MM.1S (cell line): ENCODE measurements around the gene TENT5C.

ENCODE experiments used
- DNase-seq: peaks from one replicate; pipeline ENCODE4 v3.0.0-alpha.2; 2015
- H2AFZ ChIP-seq: fragments of 300-600 bp; sonication (generic); 2 replicates; pipeline ENCODE4 v1.6.0; 2016; ENCODE audit warnings: antibody characterized with exemption, low read length
- H3F3A ChIP-seq: fragments of 300-600 bp; sonication (generic); 2 replicates; pipeline ENCODE4 v1.6.1; 2016; ENCODE audit warnings: mild to moderate bottlenecking, antibody characterized with exemption, low read length, moderate library complexity, mixed read lengths; ENCODE audit not compliant: insufficient read depth
- H3K27ac ChIP-seq: fragments of 300-600 bp; sonication (generic); 2 replicates; pipeline ENCODE4 v1.5.1; 2016; ENCODE audit warnings: mild to moderate bottlenecking, low read length
- H3K27me3 ChIP-seq: fragments of 300-600 bp; sonication (generic); replicated peaks from 2 replicates; pipeline ENCODE4 v1.6.0; 2016; ENCODE audit warnings: low read length; ENCODE audit not compliant: insufficient read depth
- H3K36me3 ChIP-seq: fragments of 300-600 bp; sonication (generic); replicated peaks from 2 replicates; pipeline ENCODE4 v1.6.1; 2016; ENCODE audit warnings: mild to moderate bottlenecking, low read length, mixed read lengths; ENCODE audit not compliant: insufficient read depth
- H3K4me1 ChIP-seq: fragments of 300-600 bp; sonication (generic); 2 replicates; pipeline ENCODE4 v1.6.1; 2016; ENCODE audit warnings: low read length, mixed read lengths
- H3K4me2 ChIP-seq: fragments of 300-600 bp; sonication (generic); 2 replicates; pipeline ENCODE4 v1.6.0; 2016; ENCODE audit warnings: low read depth, low read length
- H3K4me3 ChIP-seq: fragments of 300-600 bp; sonication (generic); 2 replicates; pipeline ENCODE4 v1.5.1; 2016; ENCODE audit warnings: low read length, mixed read lengths
- H3K79me2 ChIP-seq: fragments of 300-600 bp; sonication (generic); 2 replicates; pipeline ENCODE4 v1.6.1; 2016; ENCODE audit warnings: mixed run types, low read length, mixed read lengths
- H3K9ac ChIP-seq: fragments of 300-600 bp; sonication (generic); 2 replicates; pipeline ENCODE4 v1.6.1; 2016; ENCODE audit warnings: low read length, mixed read lengths
- H3K9me2 ChIP-seq: fragments of 300-600 bp; sonication (generic); replicated peaks from 2 replicates; pipeline ENCODE4 v1.6.1; 2016; ENCODE audit warnings: mild to moderate bottlenecking, low read length, mixed read lengths; ENCODE audit not compliant: insufficient read depth
- H3K9me3 ChIP-seq: fragments of 300-600 bp; sonication (generic); replicated peaks from 2 replicates; pipeline ENCODE4 v1.6.1; 2016; ENCODE audit warnings: mild to moderate bottlenecking, low read length, mixed read lengths; ENCODE audit not compliant: insufficient read depth
- H4K20me1 ChIP-seq: fragments of 300-600 bp; sonication (generic); 2 replicates; pipeline ENCODE4 v1.6.1; 2016; ENCODE audit warnings: mild to moderate bottlenecking, low read length, moderate library complexity, mixed read lengths; ENCODE audit not compliant: insufficient read depth
- CTCF ChIP-seq: fragments of 300-600 bp; sonication (generic); IDR thresholded peaks from 2 replicates; pipeline ENCODE4 v1.5.1; 2016; ENCODE audit warnings: antibody characterized with exemption, low read length, mixed read lengths
- EZH2 ChIP-seq: fragments of 300-600 bp; sonication (generic); optimal IDR thresholded peaks from 2 replicates; pipeline ENCODE3; 2017; ENCODE audit warnings: low read depth, mild to moderate bottlenecking, antibody characterized with exemption, low read length, mixed read lengths
- EZH2phosphoT487 ChIP-seq: fragments of 300-600 bp; sonication (generic); IDR thresholded peaks from 2 replicates; pipeline ENCODE4 v1.6.1; 2018; ENCODE audit warnings: antibody characterized with exemption, low read length

Gene TENT5C

GRCh38 chr1:117638759-117639158 lies 32.9 kb downstream of the TENT5C start:
- H3K27ac ChIP-seq, result peak overlapping the region; percentile 100
- H3K36me3 ChIP-seq, result no peaks in the 10 kb centered on the region
- H3K4me2 ChIP-seq, result no peak overlapping the region

GRCh38 chr1:117639741-117640140 lies 33.9 kb downstream of the TENT5C start:
- H3K27me3 ChIP-seq, result no peaks in the 10 kb centered on the region
- H4K20me1 ChIP-seq, result no peaks in the 10 kb centered on the region
- H3K36me3 ChIP-seq, result no peaks in the 10 kb centered on the region
- H3K9ac ChIP-seq, result no peak overlapping the region
- peaks cover 64% of the 10 kb centered on the region for H3K79me2 ChIP-seq
- no peak overlapping the region for H3K4me2 ChIP-seq
- H3K9me2 ChIP-seq, result no peaks in the 10 kb centered on the region
- no peak overlapping the region for H2AFZ ChIP-seq
- H3K4me1 ChIP-seq, result peaks cover 58% of the 10 kb centered on the region
- peak overlapping the region; percentile 100; the same call in 1 of the 2 replicates for H3K27ac ChIP-seq
- H3K9me3 ChIP-seq, result no peaks in the 10 kb centered on the region
- peaks cover 16% of the 10 kb centered on the region for H3F3A ChIP-seq
- H3K4me3 ChIP-seq, result no peak overlapping the region
- DNase-seq, result no peak
- TF ChIP-seq CTCF (no peak), EZH2phosphoT487 (no peak), EZH2 (no peak)

More at GRCh38 chr1:117638759-117639158, 32.9 kb downstream of the TENT5C start:
- no peak for DNase-seq
- Histone ChIP-seq H2AFZ (no peak overlapping the region), H3K4me3 (no peak overlapping the region), H3K9ac (peak overlapping the region; percentile 49; the same call in 1 of the 2 replicates), H3K79me2 (peaks cover 66% of the 10 kb centered on the region), H3K9me2 (no peaks in the 10 kb centered on the region), H3K27me3 (no peaks in the 10 kb centered on the region), H4K20me1 (no peaks in the 10 kb centered on the region), H3K9me3 (no peaks in the 10 kb centered on the region), H3F3A (peaks cover 19% of the 10 kb centered on the region), H3K4me1 (peaks cover 60% of the 10 kb centered on the region)
- TF ChIP-seq EZH2phosphoT487 (no peak), CTCF (no peak), EZH2 (no peak)

GRCh38 chr1:117641536-117641935 lies 35.7 kb downstream of the TENT5C start:
- peaks cover 63% of the 10 kb centered on the region for H3K4me1 ChIP-seq
- no peak for TF ChIP-seq EZH2
- TF ChIP-seq EZH2phosphoT487, result no peak
- TF ChIP-seq CTCF, result no peak
- no peak overlapping the region for H3K9ac ChIP-seq
- no peak overlapping the region for H3K4me3 ChIP-seq
- no peaks in the 10 kb centered on the region for H3K9me3 ChIP-seq
- H4K20me1 ChIP-seq, result no peaks in the 10 kb centered on the region
- DNase-seq, result no peak
- no peaks in the 10 kb centered on the region for H3K27me3 ChIP-seq
- peaks cover 66% of the 10 kb centered on the region for H3K79me2 ChIP-seq
- peaks cover 13% of the 10 kb centered on the region for H3F3A ChIP-seq
- no peaks in the 10 kb centered on the region for H3K36me3 ChIP-seq
- no peak overlapping the region for H3K4me2 ChIP-seq
- no peaks in the 10 kb centered on the region for H3K9me2 ChIP-seq
- H3K27ac ChIP-seq, result peak overlapping the region; percentile 16; the same call in 1 of the 2 replicates
- no peak overlapping the region for H2AFZ ChIP-seq
